22Rv1 (cell line): ENCODE results near the gene TTLL8.
A peak's percentile ranks its signal among the peaks of the same experiment; 100 is the strongest.

Experiments
- H3K27ac ChIP-seq: fragments of 450-650 bp; 2 replicates; pipeline ENCODE4 v1.5.1; 2017
- CTCF ChIP-seq: fragments of 450-650 bp; IDR thresholded peaks from 2 replicates; pipeline ENCODE4 v1.5.1; 2017; ENCODE audit warnings: mild to moderate bottlenecking
- ZFX ChIP-seq: fragments of 450-650 bp; IDR thresholded peaks from 2 replicates; pipeline ENCODE4 v1.6.1; 2017; ENCODE audit warnings: antibody characterized with exemption, borderline replicate concordance

The TTLL8 gene

GRCh38 chr22:49969751-49970527, 88.2 kb downstream of the TTLL8 start:
- H3K27ac ChIP-seq: peak overlapping the region; percentile 98
- TF ChIP-seq CTCF: no peak

- peak overlapping the region; percentile 98 for H3K27ac ChIP-seq
- no peak for TF ChIP-seq ZFX
- TF ChIP-seq CTCF: no peak
These were observed 89.1 kb downstream of the TTLL8 start for GRCh38 chr22:49968831-49969661.
